HEK293 (cell line): ENCODE data around the gene RNF224.

ENCODE experiments used
- PRDM10 ChIP-seq: fragments of 450-650 bp; formaldehyde crosslinking; IDR thresholded peaks from 2 replicates; pipeline ENCODE4 v1.5.1; 2016; ENCODE audit warnings: missing biosample characterization, missing genetic modification characterization
- YY1 ChIP-seq: fragments of 450-650 bp; formaldehyde crosslinking; IDR thresholded peaks from 2 replicates; pipeline ENCODE4 v1.5.1; 2018; ENCODE audit warnings: missing biosample characterization, missing genetic modification characterization

GRCh38 chr9:137188086-137188489 lies 39.2 kb upstream of the RNF224 start:
- TF ChIP-seq YY1 (tag by site-specific recombination) (no peak), PRDM10 (tag by site-specific recombination) (no peak)
